ENCODE results near the gene STPG4.

The STPG4 gene

DNA sequence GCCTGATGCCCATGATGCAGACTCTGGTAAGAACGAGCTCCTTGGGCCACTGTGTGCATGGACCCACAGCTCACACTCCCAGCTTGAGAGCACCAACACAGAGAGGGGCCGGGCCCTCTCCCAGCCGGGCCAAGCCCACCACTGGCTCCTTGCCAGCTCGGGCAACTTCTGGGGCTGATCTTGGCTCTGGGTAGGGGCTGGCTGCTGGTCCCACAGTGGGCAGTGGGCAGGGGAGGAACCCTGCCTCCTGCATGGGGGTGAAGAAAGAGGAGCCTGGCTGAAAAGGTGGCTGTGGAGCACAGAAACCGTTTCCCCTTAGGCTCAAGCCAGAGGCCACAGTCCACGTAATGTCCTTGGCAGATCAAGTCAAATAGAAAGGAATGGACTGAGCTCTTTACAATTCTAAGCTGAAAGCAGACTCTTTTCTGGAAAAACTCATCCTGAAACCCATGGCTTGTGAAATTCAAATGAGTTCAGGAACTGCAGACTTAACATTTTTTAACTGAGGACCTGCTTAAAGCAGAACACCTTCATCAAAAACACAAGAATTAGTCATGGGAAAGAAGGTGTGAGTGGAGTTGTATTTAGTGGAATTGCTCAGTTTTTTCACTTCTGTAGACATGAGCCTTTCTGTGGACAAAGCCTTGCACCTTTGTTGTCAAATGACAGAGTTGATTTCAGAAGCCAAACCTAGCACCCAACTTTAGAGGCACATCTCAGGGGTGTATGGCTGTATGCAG is 104.9 kb downstream of the STPG4 start:
- ChIA-PET CTCF (interaction anchor here (0.7 kb wide), 1 partner anchor 16 kb away, joined by 3 read pairs; no protein-coding TSS in a partner anchor), POLR2A (interaction anchor here (1.4 kb wide), 1 partner anchor 15 kb away, joined by 3 read pairs; no protein-coding TSS in a partner anchor)
- TF ChIP-seq, protein P1, sequence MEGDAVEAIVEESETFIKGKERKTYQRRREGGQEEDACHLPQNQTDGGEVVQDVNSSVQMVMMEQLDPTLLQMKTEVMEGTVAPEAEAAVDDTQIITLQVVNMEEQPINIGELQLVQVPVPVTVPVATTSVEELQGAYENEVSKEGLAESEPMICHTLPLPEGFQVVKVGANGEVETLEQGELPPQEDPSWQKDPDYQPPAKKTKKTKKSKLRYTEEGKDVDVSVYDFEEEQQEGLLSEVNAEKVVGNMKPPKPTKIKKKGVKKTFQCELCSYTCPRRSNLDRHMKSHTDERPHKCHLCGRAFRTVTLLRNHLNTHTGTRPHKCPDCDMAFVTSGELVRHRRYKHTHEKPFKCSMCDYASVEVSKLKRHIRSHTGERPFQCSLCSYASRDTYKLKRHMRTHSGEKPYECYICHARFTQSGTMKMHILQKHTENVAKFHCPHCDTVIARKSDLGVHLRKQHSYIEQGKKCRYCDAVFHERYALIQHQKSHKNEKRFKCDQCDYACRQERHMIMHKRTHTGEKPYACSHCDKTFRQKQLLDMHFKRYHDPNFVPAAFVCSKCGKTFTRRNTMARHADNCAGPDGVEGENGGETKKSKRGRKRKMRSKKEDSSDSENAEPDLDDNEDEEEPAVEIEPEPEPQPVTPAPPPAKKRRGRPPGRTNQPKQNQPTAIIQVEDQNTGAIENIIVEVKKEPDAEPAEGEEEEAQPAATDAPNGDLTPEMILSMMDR (IDR thresholded peaks at IDR 0.05; ENCODE audit: insufficient read depth, low read length, missing control alignments): no peak
- no peak for DNase-seq (ENCODE audit: low read depth, low spot score)
- H3K4me3 ChIP-seq (ENCODE audit: low read depth, low read length): no peak overlapping the region

DNA sequence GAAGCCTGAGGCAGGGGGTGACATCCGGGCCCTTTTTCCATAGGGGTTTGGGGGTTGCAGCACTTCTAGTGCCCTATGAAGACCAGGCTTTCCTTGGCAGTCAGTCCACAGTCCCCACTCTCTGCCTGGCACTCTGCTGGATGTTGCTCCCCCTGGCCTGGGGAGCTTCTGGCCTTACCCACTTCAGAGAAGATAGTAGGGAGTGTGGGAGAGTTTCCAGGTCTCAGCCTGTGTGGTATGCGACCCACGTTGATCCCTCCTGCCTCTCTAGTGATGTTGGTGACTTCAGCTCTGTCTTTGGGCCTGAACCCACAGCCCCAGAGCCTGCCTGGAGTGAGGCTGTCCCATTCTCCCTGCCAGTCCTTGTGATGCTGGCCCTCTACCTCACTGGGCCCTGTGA is 105.6 kb downstream of the STPG4 start:
- TF ChIP-seq, protein P1 (IDR thresholded peaks at IDR 0.05; ENCODE audit: insufficient read depth, low read length, missing control alignments): no peak
- H3K4me3 ChIP-seq (ENCODE audit: low read depth, low read length): no peak overlapping the region
- DNase-seq (ENCODE audit: low read depth, low spot score): no peak
- POLR2A ChIA-PET: interaction anchor here (1.4 kb wide), 1 partner anchor 16 kb away, joined by 3 read pairs; no protein-coding TSS in a partner anchor
- CTCF ChIA-PET: interaction anchor here (0.6 kb wide), 1 partner anchor 94 kb away, joined by 3 read pairs; no protein-coding TSS in a partner anchor

DNA sequence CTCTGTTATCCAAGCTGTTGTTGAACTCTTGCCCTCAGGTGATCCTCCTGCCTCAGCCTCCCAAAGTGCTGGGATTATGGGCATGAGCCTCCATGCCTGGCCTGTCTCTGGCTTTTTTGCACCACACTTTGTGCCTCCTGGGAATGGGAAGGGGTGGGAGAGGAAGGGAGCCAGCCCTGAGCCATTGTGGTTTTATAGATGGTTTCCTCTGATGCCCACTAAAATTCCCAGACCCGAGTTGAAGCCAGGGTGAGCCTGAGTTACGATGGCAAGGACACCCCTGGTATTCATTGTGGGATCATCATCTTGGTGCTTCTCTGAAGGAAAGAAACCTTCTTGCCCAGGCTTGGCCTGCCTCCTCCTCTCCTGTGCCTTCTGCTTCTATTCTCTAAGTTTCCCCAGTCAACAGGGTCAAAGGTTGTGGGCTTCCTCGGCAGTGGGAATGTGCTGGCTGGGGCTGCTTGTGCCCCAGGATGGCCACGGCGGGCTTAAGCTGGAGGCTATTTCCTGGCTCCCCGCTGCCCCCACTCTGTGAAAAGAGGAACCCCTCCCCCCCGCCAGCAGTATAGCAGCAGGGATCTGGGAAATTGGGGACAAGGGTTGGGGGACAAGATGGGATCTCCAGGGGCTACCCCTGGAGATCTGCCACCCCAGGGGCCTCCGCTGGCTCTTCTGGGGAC is 106.2 kb downstream of the STPG4 start:
- TF ChIP-seq, protein P1 (IDR thresholded peaks at IDR 0.05; ENCODE audit: insufficient read depth, low read length, missing control alignments): no peak
- H3K4me3 ChIP-seq (ENCODE audit: low read depth, low read length): no peak overlapping the region
- DNase-seq (ENCODE audit: low read depth, low spot score): no peak
- ChIA-PET CTCF (interaction anchor here (0.6 to 1.3 kb wide), 2 partner anchors 9 to 95 kb away, joined by 3 read pairs; no protein-coding TSS in a partner anchor), POLR2A (interaction anchor here (1.4 kb wide), 1 partner anchor 17 kb away, joined by 3 read pairs; no protein-coding TSS in a partner anchor)

DNA sequence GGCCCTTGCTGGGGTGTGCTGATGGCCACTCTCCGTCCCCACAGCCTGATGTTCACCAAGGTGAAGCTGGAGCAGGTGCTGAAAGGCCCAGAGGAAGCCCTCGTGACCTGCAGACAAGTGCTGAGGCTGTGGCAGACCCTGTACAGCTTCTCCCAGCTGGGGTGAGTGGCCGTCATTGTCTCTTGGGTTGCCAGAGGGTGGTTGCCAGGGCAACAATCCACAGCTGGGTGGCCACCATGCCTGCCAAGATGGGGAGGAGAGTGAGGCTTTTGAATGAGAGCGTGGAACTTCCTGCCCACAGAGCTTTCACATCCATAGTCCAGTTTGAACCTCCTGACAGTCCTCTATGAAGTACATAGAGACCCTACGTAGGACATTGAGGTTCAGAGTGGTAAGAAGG is 108.8 kb downstream of the STPG4 start:
- no peak overlapping the region for H3K4me3 ChIP-seq (ENCODE audit: low read depth, low read length)
- ChIA-PET POLR2A (interaction anchor here (1.0 kb wide), 1 partner anchor 10 kb away, joined by 3 read pairs; no protein-coding TSS in a partner anchor), CTCF (interaction anchor here (1.5 kb wide), 1 partner anchor 10 kb away, joined by 5 read pairs; no protein-coding TSS in a partner anchor)
- no peak for DNase-seq (ENCODE audit: low read depth, low spot score)
- TF ChIP-seq, protein P1 (IDR thresholded peaks at IDR 0.05; ENCODE audit: insufficient read depth, low read length, missing control alignments): no peak

DNA sequence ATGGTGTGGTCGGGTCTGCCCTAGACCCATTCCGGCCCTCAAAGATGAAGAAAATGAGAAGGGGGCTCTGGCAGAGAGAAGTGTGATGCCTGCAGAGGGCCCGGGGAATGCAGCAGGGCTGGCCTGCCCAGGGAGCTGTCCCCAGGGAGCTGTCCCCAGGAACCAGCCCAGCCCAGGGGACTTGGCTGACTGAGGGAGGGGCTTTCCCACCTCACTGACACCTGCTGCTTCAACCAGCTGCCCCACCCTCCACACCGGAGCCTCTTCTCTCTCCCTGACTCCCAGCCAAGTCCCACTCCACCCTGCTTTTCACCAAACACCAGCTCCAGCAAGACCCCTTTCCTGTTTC is 111.2 kb downstream of the STPG4 start:
- POLR2A ChIA-PET: interaction anchor here (0.9 to 3.0 kb wide), 8 partner anchors 11 to 129 kb away, joined by 3 to 25 read pairs (median 4); no protein-coding TSS in a partner anchor
- no peak for DNase-seq (ENCODE audit: low read depth, low spot score)
- TF ChIP-seq, protein P1 (IDR thresholded peaks at IDR 0.05; ENCODE audit: insufficient read depth, low read length, missing control alignments): no peak

More for the DNA sequence above, 111.2 kb downstream of the STPG4 start:
- CTCF ChIA-PET: interaction anchor here (0.6 to 1.9 kb wide), 6 partner anchors 12 to 280 kb away, joined by 3 to 6 read pairs (median 4); no protein-coding TSS in a partner anchor
- H3K4me3 ChIP-seq (ENCODE audit: low read depth, low read length): no peak overlapping the region

All from AG04449 (cell line).